IMR-90 (cell line): ENCODE data around the gene RAI14. TPM values are rescaled to one million over a fixed set of nuclear protein-coding genes. Genes with fewer than 3 reads are reported as not detected.
"Not testable (repeated sequence)": the region's sequence is repeated elsewhere in the genome, so short reads cannot be mapped to it uniquely, and the experiment has no call there.

Experiments used
- ATAC-seq: fragments of 200-7000 bp; cut with Tn5 transposase; 2 replicates; pipeline ENCODE4 v1.9.1; 2020; ENCODE audit warnings: low read depth, mild to moderate bottlenecking, moderate library complexity
- BruUV-seq: library from RNA; stranded (reverse); fragments of 400-500 nt; replicated peaks from 2 replicates; lab custom pipeline; 2021; lab: Mats Ljungman, UMichigan
- CTCF ChIA-PET: fragments of 300-600 bp; formaldehyde crosslinking; extraction: SDS; loops from one replicate; lab custom pipeline; 2021; ENCODE audit warnings: antibody characterized with exemption; lab: Yijun Ruan, JAX
- POLR2A ChIA-PET: fragments of 300-600 bp; sonication (Branson Sonifier 250); formaldehyde crosslinking; loops from one replicate; lab custom pipeline; 2022; ENCODE audit warnings: antibody characterized with exemption; ENCODE audit not compliant: unreplicated experiment; lab: Charles Lee
- DNase-seq: peaks from one replicate; pipeline ENCODE4 v3.0.0; 2013
- H2AFZ ChIP-seq: replicated peaks from 2 replicates; pipeline ENCODE3; 2013; ENCODE audit warnings: low read length, mild to moderate bottlenecking; ENCODE audit not compliant: poor library complexity
- H2AK5ac ChIP-seq: 2 replicates; pipeline ENCODE4 v1.6.1; 2013; ENCODE audit warnings: low read depth, low read length, inconsistent platforms
- H2AK9ac ChIP-seq: replicated peaks from 2 replicates; pipeline ENCODE3; 2013; ENCODE audit warnings: mild to moderate bottlenecking, low read depth, low read length, moderate library complexity; ENCODE audit not compliant: poor library complexity
- H2BK120ac ChIP-seq: 2 replicates; pipeline ENCODE4 v1.6.1; 2013; ENCODE audit warnings: low read depth, low read length, inconsistent platforms
- H2BK15ac ChIP-seq: 3 replicates; pipeline ENCODE4 v1.6.1; 2013; ENCODE audit warnings: low read depth, low read length, inconsistent platforms
- H2BK20ac ChIP-seq: 2 replicates; pipeline ENCODE4 v1.6.1; 2013; ENCODE audit warnings: low read depth, mild to moderate bottlenecking, inconsistent platforms, low read length, moderate library complexity
- H2BK5ac ChIP-seq: 2 replicates; pipeline ENCODE4 v1.6.1; 2013; ENCODE audit warnings: mild to moderate bottlenecking, low read depth, low read length, inconsistent platforms; ENCODE audit not compliant: poor library complexity, severe bottlenecking
- H3K14ac ChIP-seq: replicated peaks from 2 replicates; pipeline ENCODE4 v1.6.1; 2013; ENCODE audit warnings: low read depth, low read length, inconsistent platforms
- H3K18ac ChIP-seq: 2 replicates; pipeline ENCODE4 v1.6.1; 2013; ENCODE audit warnings: low read depth, low read length, control low read depth
- H3K23ac ChIP-seq: 2 replicates; pipeline ENCODE4 v1.6.1; 2013; ENCODE audit warnings: low read depth, low read length, inconsistent platforms
- H3K27ac ChIP-seq: 2 replicates; pipeline ENCODE4 v1.5.1; 2013; ENCODE audit warnings: mild to moderate bottlenecking, control low read depth, low read length; ENCODE audit not compliant: insufficient read depth
- H3K27me3 ChIP-seq: 2 replicates; pipeline ENCODE4 v1.6.1; 2013; ENCODE audit warnings: low read length; ENCODE audit not compliant: control insufficient read depth, insufficient read depth
- H3K36me3 ChIP-seq: 2 replicates; pipeline ENCODE4 v1.6.1; 2013; ENCODE audit warnings: low read length, mixed read lengths; ENCODE audit not compliant: control insufficient read depth, insufficient read depth
- H3K4ac ChIP-seq: 2 replicates; pipeline ENCODE4 v1.6.1; 2013; ENCODE audit warnings: low read depth, low read length, inconsistent platforms
- H3K4me1 ChIP-seq: 2 replicates; pipeline ENCODE4 v1.6.1; 2013; ENCODE audit warnings: low read length, mixed read lengths; ENCODE audit not compliant: control insufficient read depth, insufficient read depth
- H3K4me2 ChIP-seq: 2 replicates; pipeline ENCODE4 v1.6.1; 2013; ENCODE audit warnings: low read depth, mild to moderate bottlenecking, control low read depth, low read length, moderate library complexity
- H3K4me3 ChIP-seq: 2 replicates; pipeline ENCODE4 v1.5.1; 2013; ENCODE audit warnings: low read depth, mild to moderate bottlenecking, control low read depth, low read length, moderate library complexity; ENCODE audit not compliant: insufficient read depth
- H3K56ac ChIP-seq: 2 replicates; pipeline ENCODE4 v1.6.1; 2013; ENCODE audit warnings: low read length, inconsistent platforms; ENCODE audit not compliant: insufficient read depth; ENCODE audit errors: extremely low read depth
- H3K79me1 ChIP-seq, 2 experiments: 2 replicates each; pipeline ENCODE4 v1.6.1; 2013; ENCODE audit warnings: low read length in 2 of 2, inconsistent platforms in 1 of 2, low read depth in 1 of 2
- H3K9ac ChIP-seq: 2 replicates; pipeline ENCODE4 v1.6.1; 2013; ENCODE audit warnings: low read depth, low read length, control low read depth
- H3K9me1 ChIP-seq: 2 replicates; pipeline ENCODE4 v1.6.1; 2013; ENCODE audit warnings: low read length, inconsistent platforms; ENCODE audit not compliant: insufficient read depth
- H3K9me3 ChIP-seq: 2 replicates; pipeline ENCODE4 v1.6.1; 2013; ENCODE audit warnings: low read length; ENCODE audit not compliant: control insufficient read depth, insufficient read depth
- H4K20me1 ChIP-seq: 2 replicates; pipeline ENCODE4 v1.6.1; 2013; ENCODE audit warnings: low read length, inconsistent platforms; ENCODE audit not compliant: insufficient read depth
- H4K5ac ChIP-seq: 2 replicates; pipeline ENCODE4 v1.6.1; 2013; ENCODE audit warnings: mild to moderate bottlenecking, low read depth, low read length, control low read depth
- H4K8ac ChIP-seq, 2 experiments: 2 replicates each; pipeline ENCODE4 v1.6.1; 2013; ENCODE audit warnings: low read depth in 2 of 2, low read length in 2 of 2, control low read depth in 1 of 2, inconsistent platforms in 1 of 2
- H4K91ac ChIP-seq: 2 replicates; pipeline ENCODE4 v1.6.1; 2013; ENCODE audit warnings: low read depth, low read length, inconsistent platforms; ENCODE audit not compliant: insufficient read depth
- CEBPB ChIP-seq: IDR thresholded peaks from 2 replicates; pipeline ENCODE4 v1.6.1; 2012; ENCODE audit warnings: low read depth, low read length, improper control_type of control experiment
- WGBS, 2 experiments: methylation state at CpG; one replicate each; pipeline versions ENCODE4 v1.1.5 to v1.1.7; 2013; ENCODE audit warnings: missing lambda C conversion rate in 2 of 2; ENCODE audit not compliant: insufficient read length in 1 of 2; ENCODE audit errors: extremely low coverage in 2 of 2; 5-methylcytosine and 5-hydroxymethylcytosine counted together
- dilution Hi-C: fragments of 300-500 bp; cut with HindIII; formaldehyde crosslinking; loops from one replicate; pipeline ENCODE4 v1.14.3; 2018; ENCODE audit warnings: low sequenced_read_pairs; ENCODE audit not compliant: unreplicated experiment
- in situ Hi-C: fragments of 300-500 bp; cut with MboI; formaldehyde crosslinking; loops from 3 replicates; pipeline ENCODE4 v1.14.3; 2019; ENCODE audit warnings: low sequenced_read_pairs, inconsistent platforms, mixed read lengths
- intact Hi-C: fragments of 100-400 bp; cut with micrococcal nuclease; formaldehyde crosslinking; loops from 2 replicates; pipeline ENCODE4 v1.10.0; 2022
- polyA plus RNA-seq, 3 experiments: library from polyadenylated mRNA; depleted of rRNA; stranded (reverse); fragments of >200 nt; gene quantifications; 2 replicates each; pipeline ENCODE4 v1.2.3, GENCODE V29; 2012; ENCODE audit warnings: low replicate concordance in 1 of 3
- total RNA-seq: library from RNA; depleted of rRNA; stranded (reverse); fragments of >200 nt; gene quantifications from 2 replicates; pipeline ENCODE4 v1.2.3, GENCODE V29; 2012

The RAI14 gene
- total and polyA plus RNA-seq, 2 of the 4 experiments (the other 2 are of a cell fraction): 221 to 267 TPM

GRCh38 chr5:34727166-34727749, 71.1 kb downstream of the RAI14 start:
- H2AFZ ChIP-seq, H3K9me3 ChIP-seq, H3K4me3 ChIP-seq, H3K23ac ChIP-seq, POLR2A ChIA-PET, H3K4me1 ChIP-seq, H3K9ac ChIP-seq, H3K4me2 ChIP-seq, DNase-seq, H2AK5ac ChIP-seq, H2AK9ac ChIP-seq, H2BK20ac ChIP-seq, H3K56ac ChIP-seq, ATAC-seq, H3K14ac ChIP-seq, dilution Hi-C loops, H4K5ac ChIP-seq, BruUV-seq, H2BK120ac ChIP-seq, H3K27me3 ChIP-seq, CTCF ChIA-PET, in situ Hi-C loops, H3K4ac ChIP-seq, H3K18ac ChIP-seq, H4K91ac ChIP-seq, H2BK15ac ChIP-seq, H3K27ac ChIP-seq, intact Hi-C loops, H2BK5ac ChIP-seq: not testable (repeated sequence)
- H4K8ac ChIP-seq: 0 out of 4 replicates have a peak overlapping the region, but pooled peaks of 1 of the 2 experiments have one; percentile 50
- peaks cover 18% of the 10 kb centered on the region for H3K36me3 ChIP-seq
- H3K9me1 ChIP-seq: peaks cover 23% of the 10 kb centered on the region
- TF ChIP-seq CEBPB: peak; percentile 64
- H3K79me1 ChIP-seq: peaks cover 41 to 75% of the 10 kb centered on the region in 2 experiments
- WGBS, 2 experiments: 100% methylated on average over 2 of the region's 4 CpGs; no CpG with 5 or more reads in 1 of the 2 experiments
- H4K20me1 ChIP-seq: peaks cover 92% of the 10 kb centered on the region
